GM21723 (cell line): ENCODE data around the gene SEMA5A.

Source experiments
- ATAC-seq: cut with Tn5 transposase; IDR thresholded peaks from one replicate; pipeline ENCODE4 v1.9.1; 2021; ENCODE audit warnings: mild to moderate bottlenecking, moderate library complexity; ENCODE audit not compliant: unreplicated experiment

Gene SEMA5A

GRCh38 chr5:9515436-9515835 is 30.4 kb downstream of the SEMA5A start:
- ATAC-seq, result no peak

- ATAC-seq, result no peak
These were observed 30.9 kb downstream of the SEMA5A start for GRCh38 chr5:9514968-9515367.

DNA sequence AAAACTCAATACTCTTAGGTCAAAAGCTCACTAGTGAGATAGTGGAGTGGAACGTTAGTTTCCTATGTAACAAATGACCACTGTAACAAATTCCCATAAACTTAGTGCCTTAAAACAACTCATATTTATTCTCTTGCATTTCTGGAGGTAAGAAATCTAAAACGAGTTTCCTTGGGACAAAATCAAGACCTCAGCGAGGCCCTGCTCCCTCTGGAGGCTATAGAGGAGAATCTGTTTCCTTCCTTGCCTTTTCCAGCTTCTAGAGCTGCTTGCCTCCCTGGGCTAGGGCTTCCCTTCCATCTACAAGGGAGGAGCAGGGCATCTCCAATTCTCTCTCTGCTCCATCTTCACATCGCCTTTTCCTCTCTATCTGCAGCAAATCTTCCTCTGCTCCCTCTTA is 32.0 kb downstream of the SEMA5A start:
- ATAC-seq, result no peak

- no peak for ATAC-seq
These were observed 33.4 kb downstream of the SEMA5A start for GRCh38 chr5:9512457-9512856.

DNA sequence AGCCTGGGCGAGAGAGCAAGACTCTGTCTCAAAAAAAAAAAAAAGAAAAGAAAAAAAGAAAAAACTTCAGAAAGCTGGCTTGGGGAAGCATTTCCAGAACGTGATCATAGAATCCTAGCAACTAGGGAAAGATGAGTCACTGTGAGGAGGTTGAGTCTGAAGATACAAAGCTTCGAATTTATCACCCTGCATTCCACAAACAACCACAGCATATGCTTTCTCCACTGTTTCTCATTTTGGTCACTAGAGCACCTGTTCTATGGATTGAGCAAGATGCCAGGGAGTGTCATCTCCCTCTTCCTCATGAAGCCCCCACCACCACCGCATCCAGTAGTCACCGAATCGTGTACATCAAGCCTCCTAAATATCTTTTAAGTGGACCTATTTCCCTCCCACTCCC is 37.9 kb downstream of the SEMA5A start:
- no peak for ATAC-seq

- ATAC-seq, result no peak
These were observed 40.6 kb downstream of the SEMA5A start for GRCh38 chr5:9505225-9505624.

DNA sequence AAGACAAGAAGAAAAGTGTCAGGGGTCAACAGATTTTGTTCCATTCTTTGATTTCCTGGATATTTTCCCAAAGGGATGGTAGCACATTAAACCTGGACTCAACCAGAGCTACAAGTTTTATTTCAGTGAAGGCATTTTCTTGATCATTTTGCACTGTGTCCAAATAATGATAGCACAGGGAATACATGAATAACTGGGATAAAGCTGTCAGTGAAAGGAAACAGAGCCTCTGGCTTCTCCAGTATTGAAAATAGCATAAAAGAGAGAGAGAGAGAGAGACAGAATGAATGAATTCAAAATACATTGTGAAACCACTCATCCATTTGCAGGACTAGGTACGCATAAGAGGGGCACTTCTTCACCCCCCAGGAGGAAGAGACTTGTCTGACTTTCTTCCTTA is 43.0 kb downstream of the SEMA5A start:
- no peak for ATAC-seq

DNA sequence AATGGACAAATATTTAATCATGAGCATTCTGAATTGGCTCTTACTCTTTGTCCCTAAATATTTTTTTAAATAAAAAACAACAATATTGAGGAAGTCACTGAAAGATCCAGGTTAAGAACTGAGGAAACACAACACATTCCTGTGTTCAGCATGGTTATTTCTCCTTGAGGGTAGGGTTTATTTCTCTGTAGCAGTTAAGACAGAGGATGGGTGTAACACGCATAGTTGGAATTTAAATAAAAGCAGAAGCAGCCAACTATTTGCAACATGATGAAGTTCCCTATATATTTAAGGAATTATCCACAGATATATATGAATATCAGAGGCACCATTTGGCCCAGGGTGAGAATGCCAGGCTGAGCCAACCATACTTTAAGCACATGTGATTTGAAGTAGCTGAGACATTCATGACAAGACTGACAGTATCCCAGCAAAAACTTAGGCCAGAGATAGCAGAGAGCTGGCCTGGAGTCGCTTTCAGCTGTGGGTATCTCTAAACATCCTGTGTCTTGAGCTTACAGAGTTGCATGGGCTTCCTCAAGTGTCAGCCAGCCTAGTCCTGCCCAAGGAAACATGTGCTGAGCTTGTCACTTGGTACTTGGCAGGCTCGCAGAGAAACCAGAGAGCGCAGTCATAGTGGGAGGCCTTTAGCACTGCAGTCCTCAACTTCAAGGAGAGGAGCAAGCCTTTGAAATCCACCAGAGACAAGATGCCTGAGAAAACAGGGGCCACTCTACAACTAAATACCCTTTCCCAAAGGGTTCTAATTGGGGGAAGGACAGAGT is 43.6 kb downstream of the SEMA5A start:
- ATAC-seq, result no peak

GRCh38 chr5:9500625-9501024 is 45.2 kb downstream of the SEMA5A start:
- no peak for ATAC-seq

- ATAC-seq, result no peak
These were observed 45.7 kb downstream of the SEMA5A start for GRCh38 chr5:9500193-9500592.

- no peak for ATAC-seq
These were observed 46.4 kb downstream of the SEMA5A start for GRCh38 chr5:9499498-9499876.

DNA sequence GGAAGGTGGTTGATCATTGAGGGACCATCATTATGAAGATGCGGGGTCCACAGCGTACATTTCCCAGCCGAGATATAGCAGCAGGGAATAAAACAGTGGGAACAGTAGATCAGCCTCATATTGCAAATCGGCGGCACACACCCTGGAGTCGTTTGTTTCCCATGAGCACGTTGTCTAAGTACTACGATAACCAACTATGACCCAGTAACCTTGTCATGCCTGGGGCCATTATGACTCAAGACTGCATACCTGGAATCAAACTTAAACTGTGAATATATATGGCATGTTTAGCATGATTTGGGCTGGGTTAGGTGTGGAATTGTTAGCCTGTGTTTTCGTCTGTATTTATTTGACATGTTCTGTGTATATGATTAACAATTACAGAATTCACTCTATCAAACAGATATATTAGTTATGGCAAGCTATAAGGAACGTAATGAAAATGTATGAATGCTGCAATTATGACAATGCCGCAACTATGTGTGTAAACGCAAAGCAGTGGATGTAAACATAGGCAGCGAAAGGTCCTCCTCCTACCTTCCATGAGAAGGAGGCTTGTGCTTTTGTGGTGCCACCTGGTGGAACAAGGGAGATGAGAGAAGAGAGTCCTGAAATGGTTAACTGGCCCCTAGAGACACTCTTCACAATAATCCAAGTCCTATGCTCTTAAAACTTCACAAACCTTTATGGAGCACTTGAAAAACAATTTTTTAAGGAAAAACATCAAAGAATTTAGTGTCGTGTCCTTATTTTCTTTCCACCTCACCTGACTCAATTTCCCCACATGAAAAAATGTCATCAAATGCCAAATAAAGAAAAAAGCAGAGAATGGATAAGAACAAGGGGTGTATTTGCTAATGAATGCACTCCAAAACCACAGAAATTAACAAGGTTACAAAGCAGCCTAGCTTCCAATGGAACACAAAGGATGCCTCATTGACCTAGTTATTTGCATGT is 47.1 kb downstream of the SEMA5A start:
- no peak for ATAC-seq

DNA sequence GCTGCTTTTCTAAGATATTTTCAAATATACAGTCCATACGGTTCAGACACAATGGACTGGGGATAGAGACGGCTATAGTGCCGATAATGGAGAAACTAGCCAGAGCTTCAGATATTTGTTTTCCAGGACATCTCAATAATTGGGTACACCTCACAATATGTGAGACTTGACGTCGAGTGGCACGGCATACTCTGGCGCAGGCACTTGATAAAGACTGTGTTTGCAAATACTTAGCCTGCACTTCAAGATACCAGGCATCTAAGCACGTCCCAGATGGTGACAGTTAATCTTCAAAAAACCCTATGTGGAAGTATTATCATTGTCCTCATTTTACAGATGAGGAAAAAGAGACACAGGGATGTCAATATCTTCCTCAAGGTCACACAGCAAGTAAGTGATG is 48.5 kb downstream of the SEMA5A start:
- ATAC-seq, result no peak

DNA sequence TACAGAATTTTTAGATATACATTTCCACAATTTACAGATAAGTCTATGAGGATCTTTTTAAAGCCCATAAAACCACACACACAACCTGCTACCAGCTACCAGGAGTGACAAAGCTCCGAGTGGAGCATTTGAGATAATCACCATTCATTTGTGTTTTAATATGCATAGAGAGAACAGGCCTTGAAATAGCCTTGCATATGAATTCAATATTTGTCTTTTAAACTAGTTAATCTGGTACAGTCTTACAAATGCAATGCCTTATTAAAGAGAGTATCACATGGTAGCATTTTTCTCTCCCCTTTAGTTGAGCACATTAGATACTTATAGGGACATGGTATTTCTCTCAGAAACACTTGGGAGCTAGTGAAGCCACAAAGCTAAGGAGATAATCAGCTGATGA is 49.1 kb downstream of the SEMA5A start:
- no peak for ATAC-seq

GRCh38 chr5:9495121-9495520 is 50.8 kb downstream of the SEMA5A start:
- ATAC-seq, result no peak

DNA sequence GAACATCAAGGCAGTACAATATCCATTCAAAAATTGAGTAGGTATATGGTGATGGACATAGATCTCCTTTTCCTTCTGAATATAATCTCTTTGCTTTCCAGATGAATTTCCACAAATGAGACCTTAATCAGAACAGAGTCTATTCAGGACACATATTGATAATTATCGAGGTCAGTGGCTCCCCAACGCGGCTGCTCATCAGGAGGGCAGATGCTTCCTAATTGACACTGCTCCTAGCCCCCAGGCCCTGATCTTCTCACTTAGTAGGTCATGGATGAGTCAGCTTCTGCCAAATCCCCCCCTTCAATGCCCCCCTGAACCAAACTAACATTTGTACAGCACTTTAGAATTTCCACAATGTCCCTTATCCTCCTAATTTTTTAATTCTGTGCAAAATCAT is 51.6 kb downstream of the SEMA5A start:
- ATAC-seq, result no peak

DNA sequence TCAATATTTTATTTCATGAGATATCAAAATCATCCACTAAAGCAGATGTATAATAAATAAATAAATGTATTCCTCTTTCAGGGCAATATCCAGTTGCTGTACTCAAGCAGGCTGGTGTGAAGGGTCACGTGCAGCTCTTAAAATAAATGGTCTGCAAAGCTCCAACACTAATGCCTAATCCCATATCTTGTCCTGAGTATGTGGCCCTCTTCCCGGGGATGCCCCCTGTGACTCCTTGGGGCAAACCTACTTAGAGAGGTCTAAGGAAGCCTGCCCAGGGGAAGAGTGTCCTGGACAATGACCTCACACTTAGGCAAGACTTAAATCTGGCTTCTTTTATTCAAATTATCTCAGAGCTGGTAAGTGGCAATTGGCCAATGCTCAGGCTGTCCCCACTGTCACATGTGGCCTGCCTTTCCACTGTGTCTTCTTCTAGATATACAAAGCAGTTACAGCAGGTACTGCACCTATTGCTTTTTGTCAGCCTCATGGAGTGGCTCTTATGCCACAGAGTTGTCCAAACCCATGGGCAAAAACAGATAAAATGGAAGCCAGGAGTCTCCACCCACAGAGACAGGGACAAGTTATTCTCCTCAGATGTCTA is 55.3 kb downstream of the SEMA5A start:
- ATAC-seq, result no peak

DNA sequence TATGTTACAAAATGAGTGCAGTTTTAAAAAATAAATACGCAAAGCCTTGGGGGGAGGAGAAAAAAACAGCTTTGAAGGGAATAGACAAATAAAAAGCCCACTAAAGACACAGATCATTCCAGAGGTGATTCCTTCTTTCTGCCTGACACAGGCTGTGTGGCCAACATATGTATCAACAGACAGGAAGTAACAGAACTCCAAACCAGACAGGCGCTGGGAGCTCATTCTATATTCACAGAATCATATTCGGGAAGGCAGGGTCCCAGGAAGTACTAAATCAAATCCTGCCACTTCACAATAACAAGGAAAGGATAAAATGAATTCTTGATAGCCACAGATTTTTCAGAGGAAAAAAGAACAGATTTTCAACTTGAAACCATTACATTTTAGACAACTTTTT is 62.1 kb downstream of the SEMA5A start:
- ATAC-seq, result no peak

GRCh38 chr5:9483243-9483642 is 62.6 kb downstream of the SEMA5A start:
- ATAC-seq, result no peak

GRCh38 chr5:9482381-9482780 is 63.5 kb downstream of the SEMA5A start:
- ATAC-seq, result no peak

- no peak for ATAC-seq
These were observed 65.4 kb downstream of the SEMA5A start for GRCh38 chr5:9480499-9480898.

- no peak for ATAC-seq
These were observed 65.9 kb downstream of the SEMA5A start for GRCh38 chr5:9479990-9480389.
